HFF-Myc (cell line): ENCODE results near the gene IGFBP4.

ENCODE experiments used
- DNase-seq: peaks from one replicate; pipeline ENCODE4 v3.0.0-alpha.2; 2011; ENCODE audit warnings: low read depth; ENCODE audit errors: extremely low read depth
- H3K4me3 ChIP-seq: replicated peaks from 2 replicates; pipeline ENCODE4 v1.5.1; 2011; ENCODE audit warnings: low read depth, mild to moderate bottlenecking, control low read depth, low read length
- TF ChIP-seq, protein P1 (sequence below): IDR thresholded peaks from 2 replicates; pipeline ENCODE4 v1.5.1; 2012; ENCODE audit warnings: mild to moderate bottlenecking, low read depth, low read length, control low read depth; ENCODE audit errors: missing control alignments

IGFBP4 gene

DNA sequence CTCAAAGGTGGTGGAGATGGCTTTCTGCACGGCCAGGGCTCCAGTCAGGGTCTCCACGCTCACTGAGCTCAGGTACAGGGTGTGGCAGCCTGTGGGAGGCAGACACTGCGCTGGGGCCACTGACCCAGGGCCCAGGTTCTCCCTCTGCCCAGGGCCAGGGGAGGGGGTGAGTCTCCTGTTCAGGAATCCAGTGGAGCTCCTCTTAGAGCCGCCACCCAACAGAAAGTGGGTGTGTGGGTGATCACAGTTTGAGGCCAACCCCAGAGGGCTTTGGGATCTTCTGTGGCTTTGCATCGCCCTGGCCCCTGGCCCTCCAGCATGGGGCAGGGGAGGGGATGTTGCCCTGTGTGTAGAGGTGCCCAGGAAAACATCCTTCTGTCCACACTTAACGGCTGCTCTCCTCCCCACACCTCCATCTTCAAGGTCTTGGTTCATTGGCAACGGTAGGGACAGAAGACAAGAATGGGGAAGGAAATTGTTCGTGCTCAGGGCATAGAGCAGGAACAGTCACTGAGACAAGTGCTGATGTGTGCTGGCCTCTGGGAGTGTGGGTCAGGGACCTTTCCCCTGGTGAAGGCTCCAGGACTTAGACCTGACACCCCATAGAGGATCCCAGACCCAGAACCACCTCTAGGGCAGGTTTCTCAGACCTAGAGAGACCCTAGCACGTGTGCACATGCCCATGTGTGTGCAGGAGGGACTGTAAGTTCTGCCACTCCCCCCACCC lies 36.7 kb downstream of the IGFBP4 start:
- H3K4me3 ChIP-seq, result no peak overlapping the region
- DNase-seq, result no peak
- TF ChIP-seq, protein P1, sequence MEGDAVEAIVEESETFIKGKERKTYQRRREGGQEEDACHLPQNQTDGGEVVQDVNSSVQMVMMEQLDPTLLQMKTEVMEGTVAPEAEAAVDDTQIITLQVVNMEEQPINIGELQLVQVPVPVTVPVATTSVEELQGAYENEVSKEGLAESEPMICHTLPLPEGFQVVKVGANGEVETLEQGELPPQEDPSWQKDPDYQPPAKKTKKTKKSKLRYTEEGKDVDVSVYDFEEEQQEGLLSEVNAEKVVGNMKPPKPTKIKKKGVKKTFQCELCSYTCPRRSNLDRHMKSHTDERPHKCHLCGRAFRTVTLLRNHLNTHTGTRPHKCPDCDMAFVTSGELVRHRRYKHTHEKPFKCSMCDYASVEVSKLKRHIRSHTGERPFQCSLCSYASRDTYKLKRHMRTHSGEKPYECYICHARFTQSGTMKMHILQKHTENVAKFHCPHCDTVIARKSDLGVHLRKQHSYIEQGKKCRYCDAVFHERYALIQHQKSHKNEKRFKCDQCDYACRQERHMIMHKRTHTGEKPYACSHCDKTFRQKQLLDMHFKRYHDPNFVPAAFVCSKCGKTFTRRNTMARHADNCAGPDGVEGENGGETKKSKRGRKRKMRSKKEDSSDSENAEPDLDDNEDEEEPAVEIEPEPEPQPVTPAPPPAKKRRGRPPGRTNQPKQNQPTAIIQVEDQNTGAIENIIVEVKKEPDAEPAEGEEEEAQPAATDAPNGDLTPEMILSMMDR, result no peak

DNA sequence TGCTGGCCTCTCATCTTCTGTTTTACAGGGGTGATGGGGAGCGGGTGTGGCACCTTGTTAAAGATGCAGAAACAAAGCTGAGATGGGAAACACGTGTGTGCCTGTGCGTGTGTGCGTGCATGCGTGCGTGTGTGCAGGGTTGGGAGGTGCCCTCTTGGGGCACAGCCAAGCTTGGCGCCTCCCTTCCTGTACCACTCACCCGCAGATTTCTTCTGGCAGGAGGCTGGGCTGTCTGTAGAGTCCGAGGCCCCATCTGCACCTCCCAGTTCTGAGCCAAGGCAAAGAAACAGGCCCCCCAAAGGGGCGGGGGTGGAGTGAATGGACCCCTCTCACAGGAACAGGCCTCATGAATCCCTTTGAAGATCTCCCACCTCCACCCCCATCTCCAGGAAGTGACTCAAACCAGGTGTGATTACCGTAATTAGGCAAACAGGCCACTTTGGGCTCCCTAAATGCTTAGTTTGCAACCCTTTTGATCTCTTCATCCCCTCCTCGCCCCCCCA lies 37.3 kb downstream of the IGFBP4 start:
- DNase-seq, result no peak
- TF ChIP-seq, protein P1, result no peak
- no peak overlapping the region for H3K4me3 ChIP-seq

DNA sequence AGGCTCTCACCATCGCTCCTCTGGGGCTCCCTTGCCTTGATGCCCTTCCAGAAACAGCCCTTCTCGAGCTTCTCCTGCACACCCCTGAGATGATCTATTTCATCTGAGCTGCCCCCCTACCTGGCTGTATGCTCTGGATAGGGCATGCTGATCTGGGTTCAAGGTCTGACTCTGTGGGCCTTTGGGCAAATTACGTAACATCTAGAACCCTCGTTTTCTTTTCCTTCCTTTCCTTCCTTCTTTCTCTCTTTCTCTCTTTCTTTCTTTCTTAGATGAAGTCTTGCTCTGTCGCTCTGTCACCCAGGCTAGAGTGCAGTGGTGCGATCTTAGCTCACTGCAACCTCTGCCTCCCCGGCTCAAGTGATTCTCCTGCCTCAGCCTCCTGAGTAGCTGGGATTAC lies 37.9 kb downstream of the IGFBP4 start:
- no peak for DNase-seq
- no peak overlapping the region for H3K4me3 ChIP-seq
- TF ChIP-seq, protein P1, result no peak

DNA sequence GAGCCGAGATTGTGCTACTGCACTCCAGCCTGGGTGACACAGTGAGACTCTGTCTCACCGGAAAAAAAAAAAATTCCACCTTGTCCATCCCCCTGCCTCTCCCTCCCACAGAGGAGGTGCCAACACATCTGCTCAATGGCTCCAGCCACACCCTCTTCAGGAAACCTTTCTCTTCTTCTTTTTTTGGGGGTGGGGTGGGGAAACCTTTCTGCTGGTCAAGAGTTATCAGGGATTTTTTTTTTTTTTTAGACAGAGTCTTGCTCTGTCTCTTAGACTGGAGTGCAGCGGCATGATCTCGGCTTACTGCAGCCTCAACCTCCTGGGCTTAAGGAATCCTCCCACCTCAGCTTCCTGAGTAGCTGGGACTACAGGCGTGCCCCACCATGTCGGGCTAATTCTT lies 39.5 kb downstream of the IGFBP4 start:
- DNase-seq, result no peak
- TF ChIP-seq, protein P1, result no peak
- H3K4me3 ChIP-seq, result no peak overlapping the region

DNA sequence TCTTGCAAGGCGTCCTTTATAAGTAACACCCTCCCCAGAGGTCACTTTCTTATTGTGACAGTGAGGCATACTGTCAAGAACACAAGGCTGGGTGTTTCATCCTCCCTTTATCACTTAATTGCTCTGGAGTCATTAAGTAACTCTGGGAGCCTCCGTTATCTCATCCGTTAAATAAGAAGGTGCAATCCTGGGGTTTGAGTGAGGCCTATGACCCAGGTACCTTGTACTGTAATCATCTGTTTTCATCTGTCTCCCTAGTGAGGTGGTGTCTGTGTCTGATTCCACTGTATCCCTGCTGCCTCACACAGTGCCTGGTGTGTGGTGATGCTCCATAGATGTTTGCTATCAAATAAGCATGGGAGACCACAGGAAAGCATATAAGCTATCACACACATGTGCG lies 40.4 kb downstream of the IGFBP4 start:
- H3K4me3 ChIP-seq, result no peak overlapping the region
- TF ChIP-seq, protein P1, result no peak
- no peak for DNase-seq

DNA sequence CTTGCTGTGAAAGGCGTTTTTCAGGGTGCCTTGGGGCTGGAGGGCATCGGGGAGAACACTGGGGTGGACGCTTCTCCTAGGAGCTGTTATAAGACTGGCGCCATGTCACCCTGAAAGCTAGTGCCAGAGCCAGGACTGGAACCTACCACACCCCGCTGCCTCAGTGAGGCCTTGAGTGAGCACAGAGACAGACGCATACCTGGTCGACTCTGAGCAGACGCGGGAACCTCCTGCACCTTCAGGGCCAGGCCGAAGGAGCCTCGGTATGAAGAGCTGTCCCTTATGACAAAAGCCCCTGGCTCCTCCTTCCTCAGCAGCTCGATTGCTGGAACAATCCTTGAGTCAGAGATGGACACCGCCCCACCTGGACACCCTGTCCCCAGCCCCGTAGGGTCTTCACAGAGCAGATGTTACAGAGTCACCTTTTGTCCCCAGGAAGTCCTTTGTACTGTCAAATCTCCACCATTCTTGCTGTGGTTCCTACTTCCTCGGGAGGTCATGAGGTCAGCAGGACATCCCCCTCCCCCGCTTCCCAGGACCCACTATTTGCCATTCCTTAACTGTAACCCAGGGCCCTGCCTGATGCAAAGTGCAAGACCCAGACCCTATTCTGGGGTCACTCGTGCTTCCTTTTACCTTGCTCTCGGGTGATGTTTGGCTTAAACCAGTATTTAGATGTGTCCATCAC lies 41.2 kb downstream of the IGFBP4 start:
- H3K4me3 ChIP-seq, result no peak overlapping the region
- TF ChIP-seq, protein P1, result no peak
- DNase-seq, result no peak
